ENCODE measurements around the gene MRPL2.
A peak's percentile ranks its signal among the peaks of the same experiment; 100 is the strongest.

MRPL2 gene

DNA sequence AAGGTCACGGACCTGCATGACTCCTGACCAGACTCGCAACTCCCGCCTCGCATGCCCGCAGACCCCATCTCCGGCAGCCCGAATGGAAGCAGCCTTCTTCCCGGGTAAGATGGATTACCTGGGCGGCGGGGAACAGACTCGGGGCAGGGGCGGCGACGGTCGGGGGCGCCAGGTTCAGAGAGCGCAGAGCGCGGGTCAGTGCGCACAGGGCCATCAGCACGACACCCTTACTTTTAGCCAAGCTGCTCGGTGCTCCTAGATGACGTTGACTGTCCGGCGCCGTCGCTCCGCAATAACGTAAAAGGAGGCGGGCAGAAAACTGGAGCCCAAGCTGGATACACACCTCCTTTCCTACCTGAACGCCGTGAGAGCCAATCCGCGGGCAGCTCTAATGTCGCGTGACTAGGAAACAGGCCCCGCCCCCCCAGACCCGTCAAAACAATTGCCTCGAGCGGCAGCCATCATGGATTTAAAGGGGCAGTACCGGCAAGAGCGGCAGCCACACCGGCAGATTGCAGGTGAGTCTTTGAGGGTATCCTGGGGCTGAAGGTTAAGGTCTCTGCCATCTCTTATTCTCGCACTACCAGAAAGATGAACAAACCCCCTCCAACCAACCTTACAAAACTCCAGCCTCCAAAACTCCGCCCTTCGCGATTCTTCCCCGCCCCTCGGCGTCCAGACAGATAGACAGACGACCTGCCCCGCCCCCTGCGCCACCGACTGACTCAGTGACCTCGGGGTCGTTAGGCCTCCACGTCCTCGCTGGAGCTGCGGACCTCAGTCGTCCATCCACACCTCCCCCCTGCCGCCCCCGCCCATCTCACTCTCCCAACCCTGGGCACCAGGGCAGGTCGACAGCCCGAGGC, at the start of gene MRPL2, which contains the start of gene KLC4:
MRPL2 (minus strand) TSS at position 267 of the 866 bp plus-strand sequence; CDS start at position 214, 53 bp downstream.
KLC4 (plus strand) TSS at position 464 of the 866 bp plus-strand sequence. CDS start 1,705 bp downstream, outside the sequence.
- TF ChIP-seq, protein P1, sequence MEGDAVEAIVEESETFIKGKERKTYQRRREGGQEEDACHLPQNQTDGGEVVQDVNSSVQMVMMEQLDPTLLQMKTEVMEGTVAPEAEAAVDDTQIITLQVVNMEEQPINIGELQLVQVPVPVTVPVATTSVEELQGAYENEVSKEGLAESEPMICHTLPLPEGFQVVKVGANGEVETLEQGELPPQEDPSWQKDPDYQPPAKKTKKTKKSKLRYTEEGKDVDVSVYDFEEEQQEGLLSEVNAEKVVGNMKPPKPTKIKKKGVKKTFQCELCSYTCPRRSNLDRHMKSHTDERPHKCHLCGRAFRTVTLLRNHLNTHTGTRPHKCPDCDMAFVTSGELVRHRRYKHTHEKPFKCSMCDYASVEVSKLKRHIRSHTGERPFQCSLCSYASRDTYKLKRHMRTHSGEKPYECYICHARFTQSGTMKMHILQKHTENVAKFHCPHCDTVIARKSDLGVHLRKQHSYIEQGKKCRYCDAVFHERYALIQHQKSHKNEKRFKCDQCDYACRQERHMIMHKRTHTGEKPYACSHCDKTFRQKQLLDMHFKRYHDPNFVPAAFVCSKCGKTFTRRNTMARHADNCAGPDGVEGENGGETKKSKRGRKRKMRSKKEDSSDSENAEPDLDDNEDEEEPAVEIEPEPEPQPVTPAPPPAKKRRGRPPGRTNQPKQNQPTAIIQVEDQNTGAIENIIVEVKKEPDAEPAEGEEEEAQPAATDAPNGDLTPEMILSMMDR (conservative IDR thresholded peaks at IDR 0.05): no peak
- H3K27ac ChIP-seq: peak within 1 kb of the TSS; percentile 85

DNA sequence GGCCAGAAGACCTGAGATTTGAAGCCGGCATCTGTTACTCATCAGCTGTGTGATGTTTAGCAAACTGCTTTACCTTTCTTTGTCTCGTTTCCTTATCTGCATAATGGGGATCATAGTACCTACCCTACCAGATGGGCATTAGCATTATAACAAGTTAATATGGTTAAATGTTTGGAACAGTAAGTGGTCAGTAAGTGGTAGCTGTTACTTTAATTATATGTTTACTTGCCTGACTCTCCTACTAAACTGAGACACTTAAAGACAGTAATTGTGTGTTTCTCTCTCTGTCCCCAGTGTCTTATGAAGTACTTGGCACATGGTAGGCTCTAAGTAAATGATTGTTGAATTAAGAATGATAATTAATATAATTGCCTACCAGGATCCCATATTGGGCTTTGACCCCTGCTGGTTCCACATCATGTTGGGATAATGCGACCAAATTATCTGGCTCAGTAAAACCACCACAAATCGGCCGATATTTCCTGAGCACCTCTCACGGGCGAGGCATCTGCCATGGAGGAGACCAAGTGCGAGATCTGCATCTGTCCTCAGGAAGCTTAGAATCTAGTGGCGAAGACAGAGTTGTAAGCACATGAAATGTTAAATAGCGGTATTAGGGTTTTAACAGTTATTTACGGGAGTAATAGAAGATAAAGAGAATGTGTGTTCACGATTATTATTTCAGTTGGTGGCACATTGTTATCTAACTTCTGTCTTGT, 48.3 kb upstream of the MRPL2 start:
- no peak overlapping the region for H3K27ac ChIP-seq
- TF ChIP-seq, protein P1 (conservative IDR thresholded peaks at IDR 0.05): no peak

DNA sequence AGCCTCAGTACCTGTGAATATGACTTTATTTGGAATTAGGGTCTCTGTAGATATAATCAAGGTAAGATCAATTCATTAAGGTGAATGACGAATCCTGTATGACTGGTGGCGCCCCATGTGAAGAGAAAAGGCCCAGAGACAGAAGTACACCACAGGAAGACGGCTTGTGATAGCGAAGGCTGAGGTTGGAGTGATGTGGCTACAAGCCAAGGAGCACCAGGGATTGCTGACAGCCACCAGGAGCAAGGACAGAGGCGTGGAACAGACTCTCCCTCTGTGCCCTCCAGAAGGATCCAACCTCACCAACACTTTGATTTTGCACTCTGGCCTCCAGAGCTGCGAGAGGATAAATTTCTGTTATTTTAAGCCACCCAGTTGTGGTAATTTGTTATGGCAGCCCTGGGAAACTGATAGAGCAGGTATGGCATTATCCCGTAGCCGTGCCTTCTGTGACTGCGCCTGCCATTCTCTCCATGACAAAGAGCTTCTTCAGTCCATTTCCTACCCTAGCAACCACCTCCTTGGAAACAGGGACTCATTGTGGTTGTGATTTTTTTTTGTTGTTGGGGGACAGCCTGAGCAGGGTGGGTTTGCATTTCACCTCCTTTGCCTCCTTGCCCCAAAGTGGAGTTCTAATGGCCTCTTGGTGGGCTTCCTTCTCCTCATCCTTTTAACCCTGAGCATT, 46.4 kb upstream of the MRPL2 start:
- H3K27ac ChIP-seq: no peak overlapping the region

DNA sequence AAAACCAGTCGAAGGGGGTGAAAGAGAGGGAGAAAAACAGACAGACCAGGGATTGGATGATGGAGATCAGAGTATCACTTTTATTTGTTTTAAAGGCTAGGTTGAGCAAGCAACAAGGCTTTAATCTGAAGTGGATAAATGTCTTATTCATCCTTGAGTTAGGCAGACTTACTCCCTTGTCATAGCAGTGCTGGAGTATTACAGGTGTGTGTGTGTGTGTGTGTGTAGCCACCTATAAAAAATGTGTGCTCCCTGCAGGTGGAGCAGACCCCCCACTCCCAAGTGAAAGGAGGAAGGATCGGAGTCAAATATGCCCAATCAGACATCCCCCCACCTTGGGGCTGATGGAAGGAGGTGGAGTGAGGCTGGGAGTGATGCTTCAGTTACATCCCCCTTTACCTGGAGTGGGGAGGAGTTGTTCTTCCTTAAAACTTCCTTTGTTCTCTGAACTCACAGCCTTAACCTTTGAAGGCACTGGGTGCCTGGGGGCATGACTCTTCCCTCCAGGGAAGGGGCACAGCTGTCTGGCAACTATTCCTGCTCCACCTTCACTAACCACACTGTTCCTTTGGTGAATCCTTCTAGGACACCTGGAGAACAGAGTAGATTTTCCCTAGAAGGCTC, 44.1 kb upstream of the MRPL2 start:
- no peak overlapping the region for H3K27ac ChIP-seq
- TF ChIP-seq, protein P1 (conservative IDR thresholded peaks at IDR 0.05): no peak

More for the DNA sequence above, 46.4 kb upstream of the MRPL2 start:
- TF ChIP-seq, protein P1 (conservative IDR thresholded peaks at IDR 0.05): no peak

DNA sequence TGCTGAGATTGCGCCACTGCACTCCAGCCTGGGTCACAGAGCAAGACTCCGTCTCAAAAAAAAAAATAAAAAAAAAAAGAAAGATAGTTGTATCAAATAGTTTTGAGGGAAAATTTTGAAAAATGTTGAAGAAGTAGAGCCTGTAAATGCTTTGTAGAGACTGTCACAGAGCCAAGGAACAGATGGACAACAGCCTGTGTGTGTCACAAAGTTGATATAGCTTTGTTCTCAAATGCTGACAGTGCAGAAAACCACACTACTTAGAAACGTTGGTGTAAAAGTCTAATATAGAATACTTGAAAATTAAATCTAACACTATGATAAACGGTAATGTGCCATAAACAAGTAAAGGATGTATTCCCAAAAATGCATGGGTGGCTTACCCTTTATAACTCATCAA, 42.3 kb upstream of the MRPL2 start:
- no peak overlapping the region for H3K27ac ChIP-seq
- TF ChIP-seq, protein P1 (conservative IDR thresholded peaks at IDR 0.05): no peak

DNA sequence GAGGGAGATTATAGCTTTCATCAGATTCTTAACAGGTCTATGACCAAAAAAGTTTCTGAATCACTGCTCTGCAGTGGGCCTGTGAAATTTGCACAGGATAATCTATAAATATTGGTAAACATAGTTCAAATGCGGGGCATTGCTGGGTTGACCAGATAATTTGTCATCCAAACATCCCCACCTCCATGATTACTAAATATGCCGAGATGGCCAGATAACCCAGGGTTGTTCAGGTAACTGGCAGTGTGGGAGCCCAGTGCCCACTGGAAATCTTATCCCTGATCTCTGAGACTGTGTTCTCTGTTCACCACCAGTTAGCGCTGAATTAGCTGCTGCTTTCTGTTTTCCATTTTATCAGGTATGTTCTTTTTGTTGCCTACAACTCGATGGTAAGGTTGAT, 38.3 kb upstream of the MRPL2 start:
- peak overlapping the region; percentile 58 for H3K27ac ChIP-seq
- TF ChIP-seq, protein P1 (conservative IDR thresholded peaks at IDR 0.05): no peak
